ENCODE measurements around the gene SNRPD2. TPM values are rescaled to one million over a fixed set of nuclear protein-coding genes. Genes with fewer than 3 reads are reported as not detected.

Gene SNRPD2
- total RNA-seq, 4 donors from 2014 or later: 80.9 to 160 (median 146) TPM

- 22% methylated on average over 8 of the region's 8 CpGs for WGBS
- no peak for DNase-seq (ENCODE audit: low spot score in 2 of 2)
Measured at GRCh38 chr19:45660636-45661035, 31.1 kb downstream of the SNRPD2 start.

GRCh38 chr19:45659096-45659729, 32.5 kb downstream of the SNRPD2 start:
- TF ChIP-seq POLR2AphosphoS5 (IDR thresholded peaks at IDR 0.05): no peak
- no peak for TF ChIP-seq POLR2A (IDR thresholded peaks at IDR 0.05)
- no peak for TF ChIP-seq CTCF (IDR thresholded peaks at IDR 0.05)
- no peak for TF ChIP-seq EP300 (IDR thresholded peaks at IDR 0.05)
- 83% methylated on average over 5 of the region's 6 CpGs for WGBS
- no peaks in the 10 kb centered on the region for H3K9me3 ChIP-seq
- no peaks in the 10 kb centered on the region for H3K4me1 ChIP-seq
- H3K27me3 ChIP-seq: peaks cover 7% of the 10 kb centered on the region
- no peak overlapping the region for H3K27ac ChIP-seq
- no peak overlapping the region for H3K4me3 ChIP-seq
- no peaks in the 10 kb centered on the region for H3K36me3 ChIP-seq
- DNase-seq (ENCODE audit: low spot score in 2 of 2): no peak

More at GRCh38 chr19:45660636-45661035, 31.1 kb downstream of the SNRPD2 start:
- Histone ChIP-seq H3K4me1 (no peaks in the 10 kb centered on the region), H3K36me3 (no peaks in the 10 kb centered on the region), H3K27ac (no peak overlapping the region), H3K9me3 (no peaks in the 10 kb centered on the region), H3K27me3 (peaks cover 12% of the 10 kb centered on the region), H3K4me3 (no peak overlapping the region)
- TF ChIP-seq CTCF (IDR thresholded peaks at IDR 0.05): no peak

- TF ChIP-seq POLR2A (IDR thresholded peaks at IDR 0.05): no peak
- TF ChIP-seq CTCF (IDR thresholded peaks at IDR 0.05): no peak
- TF ChIP-seq POLR2AphosphoS5 (IDR thresholded peaks at IDR 0.05): no peak
- TF ChIP-seq EP300 (IDR thresholded peaks at IDR 0.05): no peak
- no peaks in the 10 kb centered on the region for H3K9me3 ChIP-seq
- 58% methylated on average over 11 of the region's 14 CpGs for WGBS
- no peak overlapping the region for H3K27ac ChIP-seq
- DNase-seq (ENCODE audit: low spot score in 2 of 2): no peak
- no peak overlapping the region for H3K4me3 ChIP-seq
- H3K36me3 ChIP-seq: no peaks in the 10 kb centered on the region
- peaks cover 3% of the 10 kb centered on the region for H3K27me3 ChIP-seq
- H3K4me1 ChIP-seq: no peaks in the 10 kb centered on the region
Measured at GRCh38 chr19:45657520-45658167, 34.1 kb downstream of the SNRPD2 start.

GRCh38 chr19:45655073-45655472, 36.7 kb downstream of the SNRPD2 start:
- H3K4me3 ChIP-seq: no peak overlapping the region
- H3K4me1 ChIP-seq: no peaks in the 10 kb centered on the region
- DNase-seq (ENCODE audit: low spot score in 2 of 2): no peak
- no peaks in the 10 kb centered on the region for H3K9me3 ChIP-seq
- WGBS: 66% methylated on average over 3 of the region's 3 CpGs
- no peak overlapping the region for H3K27ac ChIP-seq
- no peaks in the 10 kb centered on the region for H3K36me3 ChIP-seq
- TF ChIP-seq EP300 (IDR thresholded peaks at IDR 0.05) (no peak), POLR2AphosphoS5 (IDR thresholded peaks at IDR 0.05) (no peak), POLR2A (IDR thresholded peaks at IDR 0.05) (no peak), CTCF (IDR thresholded peaks at IDR 0.05) (no peak)
- no peaks in the 10 kb centered on the region for H3K27me3 ChIP-seq

GRCh38 chr19:45653634-45654033, 38.1 kb downstream of the SNRPD2 start:
- no peak overlapping the region for H3K4me3 ChIP-seq
- no peak for TF ChIP-seq POLR2AphosphoS5 (IDR thresholded peaks at IDR 0.05)
- TF ChIP-seq POLR2A (IDR thresholded peaks at IDR 0.05): no peak
- TF ChIP-seq EP300 (IDR thresholded peaks at IDR 0.05): no peak
- TF ChIP-seq CTCF (IDR thresholded peaks at IDR 0.05): no peak
- H3K36me3 ChIP-seq: no peaks in the 10 kb centered on the region
- no peaks in the 10 kb centered on the region for H3K4me1 ChIP-seq
- no peaks in the 10 kb centered on the region for H3K27me3 ChIP-seq
- no peaks in the 10 kb centered on the region for H3K9me3 ChIP-seq
- DNase-seq (ENCODE audit: low spot score in 2 of 2): no peak
- no peak overlapping the region for H3K27ac ChIP-seq
- WGBS: 48% methylated on average over 5 of the region's 5 CpGs
